ENCODE results near the gene USP6NL.

The USP6NL gene

DNA sequence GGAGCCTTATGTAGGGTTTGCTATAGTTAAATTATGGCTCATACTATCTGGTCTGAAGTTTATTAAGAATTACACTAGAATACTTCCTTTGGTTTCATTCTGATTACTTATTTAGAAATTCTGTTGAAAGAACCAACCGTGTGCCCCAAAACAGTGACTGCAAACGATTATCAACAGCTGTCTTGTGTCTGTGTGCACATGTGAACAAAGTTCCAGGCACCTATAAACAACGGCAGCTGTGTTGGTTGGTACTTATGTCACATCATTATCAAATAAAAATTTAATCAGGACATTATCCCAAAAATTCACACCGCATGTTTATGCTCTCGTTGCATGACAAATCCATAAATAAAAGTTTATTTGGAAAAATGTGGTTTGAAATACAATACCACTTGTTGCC lies 80.6 kb downstream of the USP6NL start:
- Histone ChIP-seq H3K4me1 (peaks cover 3% of the 10 kb centered on the region), H3K9me3 (ENCODE audit: control insufficient read depth, low read length) (no peaks in the 10 kb centered on the region), H3K79me2 (peaks cover 4% of the 10 kb centered on the region), H2AFZ (no peak overlapping the region), H3K27me3 (ENCODE audit: control insufficient read depth, insufficient read depth, low read length) (no peaks in the 10 kb centered on the region), H3K4me2 (ENCODE audit: low read length) (no peak overlapping the region), H3K27ac (no peak overlapping the region), H3K4me3 (ENCODE audit: low read depth, low read length) (no peak overlapping the region), H3K9ac (no peak overlapping the region), H3K36me3 (ENCODE audit: control insufficient read depth, insufficient read depth, low read length) (no peaks in the 10 kb centered on the region)
- TF ChIP-seq, protein P1, sequence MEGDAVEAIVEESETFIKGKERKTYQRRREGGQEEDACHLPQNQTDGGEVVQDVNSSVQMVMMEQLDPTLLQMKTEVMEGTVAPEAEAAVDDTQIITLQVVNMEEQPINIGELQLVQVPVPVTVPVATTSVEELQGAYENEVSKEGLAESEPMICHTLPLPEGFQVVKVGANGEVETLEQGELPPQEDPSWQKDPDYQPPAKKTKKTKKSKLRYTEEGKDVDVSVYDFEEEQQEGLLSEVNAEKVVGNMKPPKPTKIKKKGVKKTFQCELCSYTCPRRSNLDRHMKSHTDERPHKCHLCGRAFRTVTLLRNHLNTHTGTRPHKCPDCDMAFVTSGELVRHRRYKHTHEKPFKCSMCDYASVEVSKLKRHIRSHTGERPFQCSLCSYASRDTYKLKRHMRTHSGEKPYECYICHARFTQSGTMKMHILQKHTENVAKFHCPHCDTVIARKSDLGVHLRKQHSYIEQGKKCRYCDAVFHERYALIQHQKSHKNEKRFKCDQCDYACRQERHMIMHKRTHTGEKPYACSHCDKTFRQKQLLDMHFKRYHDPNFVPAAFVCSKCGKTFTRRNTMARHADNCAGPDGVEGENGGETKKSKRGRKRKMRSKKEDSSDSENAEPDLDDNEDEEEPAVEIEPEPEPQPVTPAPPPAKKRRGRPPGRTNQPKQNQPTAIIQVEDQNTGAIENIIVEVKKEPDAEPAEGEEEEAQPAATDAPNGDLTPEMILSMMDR (IDR thresholded peaks at IDR 0.05), result no peak

DNA sequence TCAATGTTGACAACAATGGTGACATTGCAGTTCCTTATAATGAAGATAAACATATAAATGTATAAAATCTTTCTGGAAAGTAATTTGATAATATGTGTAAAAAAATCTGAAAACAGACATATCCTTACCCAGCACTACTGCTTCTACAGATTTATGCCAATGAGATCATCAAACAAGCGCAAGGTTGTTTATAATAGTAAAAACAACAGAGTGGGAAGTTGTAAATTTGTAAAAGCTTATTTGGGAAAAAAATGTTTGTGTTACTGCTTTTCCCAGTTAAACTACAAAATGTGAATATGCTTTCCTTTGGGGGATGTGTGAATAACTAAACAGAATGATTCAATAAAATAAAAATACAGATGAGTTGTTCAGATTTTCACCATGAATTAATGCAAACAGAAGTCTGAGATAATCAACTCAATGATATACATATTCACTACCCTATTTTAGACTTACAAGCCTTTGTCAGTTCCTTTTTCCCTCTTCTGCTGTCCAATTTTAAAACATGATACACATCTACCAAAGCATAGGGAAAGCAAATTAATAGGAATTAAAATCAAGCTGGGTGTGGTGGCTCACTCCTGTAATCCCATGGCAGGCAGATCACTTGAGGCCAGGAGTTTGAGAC lies 82.1 kb downstream of the USP6NL start:
- Histone ChIP-seq H2AFZ (no peak overlapping the region), H3K27ac (no peak overlapping the region), H3K4me2 (ENCODE audit: low read length) (no peak overlapping the region), H3K9ac (no peak overlapping the region), H3K36me3 (ENCODE audit: control insufficient read depth, insufficient read depth, low read length) (no peaks in the 10 kb centered on the region), H3K4me3 (ENCODE audit: low read depth, low read length) (no peak overlapping the region), H3K9me3 (ENCODE audit: control insufficient read depth, low read length) (no peaks in the 10 kb centered on the region), H3K27me3 (ENCODE audit: control insufficient read depth, insufficient read depth, low read length) (no peaks in the 10 kb centered on the region), H3K4me1 (no peaks in the 10 kb centered on the region), H3K79me2 (no peaks in the 10 kb centered on the region)
- TF ChIP-seq, protein P1 (IDR thresholded peaks at IDR 0.05), result no peak

DNA sequence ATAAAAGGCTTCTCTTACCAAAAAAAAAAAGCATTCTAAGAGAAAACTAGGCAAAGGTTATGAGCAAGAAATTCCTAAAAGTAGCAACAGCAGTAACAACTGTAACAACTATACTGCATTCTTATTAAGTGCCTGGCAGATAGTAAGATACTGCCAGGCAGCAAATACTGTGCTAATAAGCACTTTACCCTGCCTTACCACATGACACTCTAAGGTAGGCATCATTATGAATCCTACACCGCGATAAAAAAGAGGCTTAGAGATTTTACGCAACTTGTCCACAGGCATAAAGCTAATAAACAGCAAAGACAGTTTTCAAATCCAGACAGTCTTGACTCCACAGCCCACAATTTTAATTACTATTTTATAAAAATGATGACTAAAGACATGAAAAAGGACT lies 83.2 kb downstream of the USP6NL start:
- H3K9ac ChIP-seq, result no peak overlapping the region
- no peaks in the 10 kb centered on the region for H3K4me1 ChIP-seq
- H3K79me2 ChIP-seq, result no peaks in the 10 kb centered on the region
- H3K27ac ChIP-seq, result no peak overlapping the region
- no peaks in the 10 kb centered on the region for H3K36me3 ChIP-seq (ENCODE audit: control insufficient read depth, insufficient read depth, low read length)
- no peak overlapping the region for H3K4me2 ChIP-seq (ENCODE audit: low read length)
- H2AFZ ChIP-seq, result no peak overlapping the region
- TF ChIP-seq, protein P1 (IDR thresholded peaks at IDR 0.05), result no peak
- H3K27me3 ChIP-seq (ENCODE audit: control insufficient read depth, insufficient read depth, low read length), result no peaks in the 10 kb centered on the region
- H3K9me3 ChIP-seq (ENCODE audit: control insufficient read depth, low read length), result no peaks in the 10 kb centered on the region
- no peak overlapping the region for H3K4me3 ChIP-seq (ENCODE audit: low read depth, low read length)

DNA sequence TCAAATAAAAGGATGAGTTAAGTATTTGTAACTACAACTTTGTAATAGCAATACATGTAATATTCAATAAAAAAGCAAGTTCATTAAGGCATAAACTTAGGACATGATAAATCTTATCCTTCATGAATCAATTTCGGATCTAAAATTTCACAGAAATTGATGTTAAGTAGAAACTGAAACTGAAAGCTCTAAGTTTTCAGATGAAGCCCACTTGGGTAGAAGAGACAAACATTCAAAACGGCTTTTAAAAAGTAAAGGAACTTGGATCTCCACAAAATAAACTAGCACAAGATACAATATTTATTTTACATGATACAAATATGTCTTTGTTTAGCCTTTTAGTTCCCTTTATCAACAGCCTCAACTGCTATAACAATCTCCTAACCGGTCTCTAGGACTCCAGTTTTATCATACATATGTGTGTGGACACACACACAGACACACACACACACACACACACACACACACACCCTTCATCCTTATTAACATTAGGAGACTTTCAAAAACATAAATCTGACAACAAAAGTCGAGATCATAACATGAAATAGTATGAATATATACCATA lies 83.7 kb downstream of the USP6NL start:
- no peak overlapping the region for H3K4me3 ChIP-seq (ENCODE audit: low read depth, low read length)
- H3K36me3 ChIP-seq (ENCODE audit: control insufficient read depth, insufficient read depth, low read length), result no peaks in the 10 kb centered on the region
- no peaks in the 10 kb centered on the region for H3K27me3 ChIP-seq (ENCODE audit: control insufficient read depth, insufficient read depth, low read length)
- no peaks in the 10 kb centered on the region for H3K9me3 ChIP-seq (ENCODE audit: control insufficient read depth, low read length)
- H3K27ac ChIP-seq, result no peak overlapping the region
- H3K79me2 ChIP-seq, result no peaks in the 10 kb centered on the region
- no peak overlapping the region for H2AFZ ChIP-seq
- H3K4me1 ChIP-seq, result no peaks in the 10 kb centered on the region
- H3K4me2 ChIP-seq (ENCODE audit: low read length), result no peak overlapping the region
- H3K9ac ChIP-seq, result no peak overlapping the region
- TF ChIP-seq, protein P1 (IDR thresholded peaks at IDR 0.05), result no peak

DNA sequence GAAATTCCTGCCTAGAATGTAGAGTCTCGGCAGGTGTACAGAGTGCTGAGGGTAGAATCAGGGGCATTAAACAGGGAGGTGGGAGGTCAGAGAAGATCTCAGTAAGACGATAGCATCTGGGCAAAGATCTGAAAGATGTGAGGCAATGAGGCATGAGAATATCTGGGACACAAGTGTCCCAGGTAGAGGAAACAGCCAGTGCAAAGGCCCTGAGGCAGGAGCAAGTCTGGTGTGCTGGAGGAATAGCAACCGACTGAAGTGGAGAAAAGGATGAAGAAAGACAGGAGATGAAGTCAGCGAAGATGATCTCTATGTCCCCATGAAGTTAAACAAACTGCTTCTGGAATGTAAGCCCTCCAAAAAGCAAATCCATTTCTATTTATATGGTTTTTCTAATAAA lies 84.4 kb downstream of the USP6NL start:
- TF ChIP-seq, protein P1 (IDR thresholded peaks at IDR 0.05), result no peak
- no peak overlapping the region for H3K4me3 ChIP-seq (ENCODE audit: low read depth, low read length)

More for the DNA sequence above, 84.4 kb downstream of the USP6NL start:
- Histone ChIP-seq H3K4me1 (no peaks in the 10 kb centered on the region), H3K27ac (no peak overlapping the region), H3K36me3 (ENCODE audit: control insufficient read depth, insufficient read depth, low read length) (no peaks in the 10 kb centered on the region), H3K4me2 (ENCODE audit: low read length) (no peak overlapping the region), H3K79me2 (no peaks in the 10 kb centered on the region), H3K27me3 (ENCODE audit: control insufficient read depth, insufficient read depth, low read length) (no peaks in the 10 kb centered on the region), H2AFZ (no peak overlapping the region), H3K9me3 (ENCODE audit: control insufficient read depth, low read length) (no peaks in the 10 kb centered on the region), H3K9ac (no peak overlapping the region)
